HG03378 (cell line): ENCODE data around the gene PSD.
"Not testable (repeated sequence)": the region's sequence is repeated elsewhere in the genome, so short reads cannot be mapped to it uniquely, and the experiment has no call there.

Experiments used
- ATAC-seq: cut with Tn5 transposase; IDR thresholded peaks from one replicate; pipeline ENCODE4 v1.9.1; 2021; ENCODE audit warnings: mild to moderate bottlenecking, moderate library complexity; ENCODE audit not compliant: unreplicated experiment

The PSD gene

DNA sequence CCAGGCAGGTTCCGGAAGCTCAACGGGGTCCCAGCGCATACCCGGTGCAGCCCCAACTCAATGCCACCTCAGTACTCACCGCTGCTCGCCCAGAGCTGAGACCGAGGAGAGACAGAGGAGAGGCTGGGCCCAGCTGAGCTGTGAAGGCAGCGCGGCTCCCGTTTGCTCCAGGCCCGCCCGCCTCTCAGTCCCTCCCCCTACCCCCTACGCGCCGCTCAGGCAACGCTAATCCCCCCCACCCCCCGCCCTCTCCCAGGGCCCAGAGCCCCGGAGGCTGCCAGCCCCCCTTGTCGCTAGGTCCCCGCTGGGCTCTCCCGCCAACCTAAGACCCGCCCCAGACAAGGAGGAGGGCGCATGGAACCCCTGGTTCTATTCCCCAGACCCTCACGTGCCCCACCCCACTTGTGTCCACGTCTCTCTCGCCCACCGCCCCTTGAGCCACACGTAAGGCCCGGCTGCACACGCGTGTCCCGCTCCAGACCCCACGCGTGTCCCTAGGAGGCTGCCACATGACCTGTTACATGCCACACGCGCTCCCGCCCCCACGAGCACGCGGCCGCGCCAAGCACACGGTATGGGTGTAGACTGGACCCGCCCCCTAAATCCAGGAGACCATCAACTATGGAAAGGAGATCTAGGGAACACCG lies at the start of gene PSD:
PSD (minus strand) TSS at position 164 of the 647 bp plus-strand sequence. CDS start 1,747 bp downstream, outside the sequence.
- ATAC-seq, result no peak

DNA sequence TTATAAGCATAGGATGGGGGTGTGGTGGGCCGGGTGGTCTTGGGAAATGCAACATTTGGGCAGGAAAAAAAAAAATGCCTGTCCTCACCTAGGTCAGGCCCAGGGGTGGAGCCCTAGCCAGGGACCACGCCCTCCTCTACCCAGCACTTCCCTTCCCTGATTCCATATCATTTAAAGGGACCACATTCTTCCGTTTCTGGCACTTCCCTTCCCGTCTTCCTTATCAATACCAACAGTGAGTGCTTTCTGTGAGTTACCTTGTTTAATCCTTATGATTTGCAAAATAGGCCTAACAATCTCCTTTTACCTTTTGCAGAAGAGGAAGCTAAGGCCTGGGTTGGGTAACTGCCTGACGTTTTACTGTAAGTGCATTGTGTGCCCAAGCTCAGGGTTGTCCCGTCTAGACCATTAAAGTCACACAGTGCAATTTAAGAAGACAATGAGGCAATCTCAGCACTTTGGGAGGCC lies 49.4 kb upstream of the PSD start:
- no peak for ATAC-seq

DNA sequence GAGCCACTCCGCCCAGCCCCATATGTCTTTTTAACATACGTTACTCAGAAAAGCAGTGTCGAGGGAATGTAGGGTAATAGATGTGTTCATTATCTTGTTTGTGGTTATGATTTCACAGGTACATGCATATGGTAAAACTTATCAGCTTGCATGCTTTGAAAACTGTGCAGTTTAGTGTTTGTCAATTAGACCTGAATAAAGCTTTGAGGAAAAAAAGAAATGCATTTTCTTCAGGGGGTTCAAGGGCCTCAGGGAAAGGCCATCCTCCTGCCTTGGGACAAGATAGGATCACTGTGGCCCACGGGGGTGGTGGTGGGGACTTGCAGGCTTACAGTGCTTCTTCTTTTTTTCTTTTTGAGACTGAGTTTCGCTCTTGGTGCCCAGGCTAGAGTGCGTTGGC lies 48.7 kb upstream of the PSD start:
- no peak for ATAC-seq

DNA sequence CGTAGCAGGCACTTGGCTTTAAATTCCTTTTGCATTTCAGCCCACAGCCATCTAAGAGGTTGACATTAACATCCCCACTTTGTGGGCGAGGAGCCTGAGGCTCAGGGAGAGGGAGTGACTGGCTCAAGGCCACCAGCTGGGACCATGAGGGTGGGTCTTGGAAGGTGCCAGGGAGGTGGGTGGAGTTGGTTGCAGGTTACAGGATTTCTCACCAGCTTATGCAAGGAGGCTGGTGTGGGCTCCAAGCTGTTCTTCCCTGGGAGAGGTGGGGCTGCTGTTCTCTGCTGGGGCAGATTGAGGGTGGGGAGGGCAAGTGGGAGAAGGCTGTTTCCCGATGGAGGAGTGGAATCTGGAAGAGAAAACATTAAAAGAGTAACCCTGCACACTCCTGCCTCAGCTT lies 46.9 kb upstream of the PSD start:
- ATAC-seq, result no peak

DNA sequence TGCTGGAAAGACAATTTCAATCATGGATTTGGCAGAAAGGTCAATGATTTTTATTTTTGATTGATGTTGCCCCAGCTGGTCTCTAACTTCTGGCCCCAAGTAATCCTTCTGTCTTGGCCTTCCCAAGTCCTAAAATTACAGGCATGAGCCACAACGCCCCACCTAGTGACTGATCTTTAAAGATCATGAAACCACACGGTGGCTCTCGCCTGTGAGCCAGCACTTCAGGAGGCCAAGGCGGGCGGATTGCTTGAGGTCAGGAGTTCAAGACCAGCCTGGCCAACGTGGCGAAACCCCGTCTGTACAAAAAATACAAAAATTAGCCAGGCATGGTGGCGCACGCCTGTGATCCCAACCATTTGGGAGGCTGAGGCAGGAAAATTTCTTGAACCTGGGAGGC lies 45.4 kb upstream of the PSD start:
- ATAC-seq, result no peak

DNA sequence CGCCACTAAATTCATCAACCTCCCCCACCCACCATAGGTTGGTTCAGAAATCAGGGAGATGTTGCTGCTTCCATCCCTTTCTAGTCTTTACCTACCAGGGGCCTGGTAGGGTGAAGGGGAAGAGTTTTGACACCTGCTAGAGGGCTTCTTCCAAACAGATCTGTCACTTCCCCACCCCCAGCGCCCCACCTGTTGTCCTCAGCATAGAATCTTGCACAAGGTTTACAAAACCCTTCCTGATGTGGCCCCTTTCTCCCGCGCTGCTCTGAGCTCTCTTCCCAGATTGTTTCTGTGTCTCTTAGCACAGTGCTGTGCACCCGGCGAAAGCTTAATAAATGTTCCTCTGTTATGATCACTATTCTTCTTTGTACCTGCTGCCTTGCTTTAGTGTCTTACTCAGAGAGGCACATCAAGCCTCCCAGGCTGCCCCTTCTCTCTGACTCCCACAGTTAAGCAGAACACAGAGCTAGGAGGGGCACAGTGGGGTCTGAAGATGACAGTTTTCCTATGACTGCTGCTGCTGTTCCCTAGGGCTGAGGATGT lies 44.0 kb upstream of the PSD start:
- ATAC-seq, result no peak

DNA sequence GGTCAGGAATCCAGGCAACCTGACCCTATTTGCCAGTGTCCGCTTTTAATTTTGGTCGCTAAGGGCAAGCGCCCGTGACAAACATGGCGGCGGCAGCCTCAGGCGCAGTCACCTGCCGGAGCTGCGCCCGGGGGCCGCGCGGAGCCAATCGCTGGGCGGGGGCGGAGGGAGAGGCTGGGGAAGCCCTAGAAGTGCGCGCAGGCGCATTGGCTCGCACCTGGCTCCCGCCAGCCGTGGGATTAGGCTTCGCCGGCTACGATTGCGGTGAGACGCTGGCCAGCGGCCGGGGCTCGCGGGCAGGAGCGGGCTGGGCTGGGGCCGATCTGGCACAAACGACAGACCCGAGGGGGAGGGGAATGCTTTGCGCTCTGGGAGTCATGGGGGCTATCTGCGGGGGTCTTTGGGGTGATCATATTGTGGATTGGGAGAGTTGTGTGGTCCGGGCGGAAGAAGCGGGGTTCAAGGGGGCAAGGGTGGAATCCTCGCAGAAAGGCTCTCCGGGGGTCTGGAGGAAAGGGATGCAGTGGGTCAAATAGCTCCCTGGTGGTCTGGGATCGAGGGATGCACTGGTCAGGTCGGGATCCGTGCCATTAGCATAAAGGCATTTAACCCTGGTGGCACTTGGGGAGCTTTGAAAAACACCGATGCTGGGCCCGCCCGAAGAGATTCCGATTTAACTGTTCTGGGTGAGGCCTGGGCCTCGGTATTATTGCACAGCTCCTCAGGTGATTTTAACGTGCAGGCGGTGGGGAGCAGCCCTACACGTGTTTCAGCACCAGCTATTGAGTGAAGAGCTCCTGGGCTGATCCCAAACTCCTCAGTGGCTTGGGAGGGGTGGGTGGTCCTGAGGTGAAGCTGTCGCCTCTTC lies 42.8 kb upstream of the PSD start:
- peak; percentile 48 for ATAC-seq

DNA sequence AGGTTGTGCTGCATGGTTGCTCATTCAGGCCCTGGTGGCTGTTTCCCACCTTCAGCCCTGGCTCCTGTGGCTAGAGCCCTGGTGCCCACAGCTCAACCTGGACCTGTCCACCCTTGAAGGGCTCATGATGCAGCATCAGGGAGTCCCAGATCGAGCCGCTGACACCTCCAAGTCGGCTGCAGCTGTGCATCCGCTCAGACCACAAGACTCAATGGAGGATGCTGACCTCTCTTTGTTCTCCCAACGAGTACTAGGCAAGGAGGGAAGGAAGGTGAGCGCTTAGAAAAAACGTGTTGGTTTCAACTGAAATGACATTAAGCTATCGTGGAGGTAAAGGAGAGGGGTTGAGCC lies 42.2 kb upstream of the PSD start:
- ATAC-seq, result peak; percentile 26

DNA sequence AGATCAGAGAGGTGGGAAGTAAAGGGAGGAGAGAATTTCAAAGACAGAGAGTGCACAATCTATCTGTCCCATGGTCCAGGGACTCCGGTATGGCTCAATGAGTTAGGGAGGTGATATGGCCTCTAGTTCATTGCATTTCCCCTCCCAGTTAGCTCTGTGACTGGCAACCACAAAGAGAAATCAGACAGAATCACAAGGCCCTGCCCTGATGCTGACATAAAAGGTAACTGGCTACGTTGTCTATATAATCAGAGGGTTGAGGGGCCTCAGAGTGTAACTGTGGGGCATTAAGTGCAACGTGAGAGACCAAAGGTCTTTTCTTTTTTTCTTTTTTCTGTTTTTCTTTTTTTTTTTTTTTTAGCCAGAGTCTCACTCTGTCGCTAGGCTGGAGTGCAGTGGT lies 40.1 kb upstream of the PSD start:
- no peak for ATAC-seq

DNA sequence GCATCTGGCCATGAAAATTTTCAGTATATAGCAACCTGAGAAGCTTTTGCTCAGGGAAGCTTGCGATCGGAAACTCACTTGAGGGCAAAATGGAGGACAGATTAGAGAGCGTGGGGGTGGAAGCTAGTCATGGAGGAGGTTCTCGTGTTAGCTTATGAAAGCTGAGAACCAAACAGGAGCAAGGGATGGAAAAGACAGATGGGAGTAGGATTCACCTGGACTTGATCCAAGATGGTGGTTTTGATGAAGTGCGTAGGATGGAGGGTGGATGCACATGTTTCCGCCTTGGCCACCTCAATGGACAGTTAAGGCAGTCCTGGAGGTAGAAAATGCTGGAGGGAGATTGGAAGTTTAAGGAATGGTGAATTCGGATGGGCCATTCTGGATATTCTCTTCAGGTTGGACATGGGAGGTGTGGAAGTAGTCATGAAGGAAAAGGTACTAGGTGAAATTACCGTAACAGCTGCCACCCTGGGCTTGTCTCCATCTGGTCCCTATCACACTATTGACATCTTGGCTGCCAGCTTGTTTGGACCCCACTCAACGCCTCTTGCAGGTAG lies 39.1 kb upstream of the PSD start:
- no peak for ATAC-seq

DNA sequence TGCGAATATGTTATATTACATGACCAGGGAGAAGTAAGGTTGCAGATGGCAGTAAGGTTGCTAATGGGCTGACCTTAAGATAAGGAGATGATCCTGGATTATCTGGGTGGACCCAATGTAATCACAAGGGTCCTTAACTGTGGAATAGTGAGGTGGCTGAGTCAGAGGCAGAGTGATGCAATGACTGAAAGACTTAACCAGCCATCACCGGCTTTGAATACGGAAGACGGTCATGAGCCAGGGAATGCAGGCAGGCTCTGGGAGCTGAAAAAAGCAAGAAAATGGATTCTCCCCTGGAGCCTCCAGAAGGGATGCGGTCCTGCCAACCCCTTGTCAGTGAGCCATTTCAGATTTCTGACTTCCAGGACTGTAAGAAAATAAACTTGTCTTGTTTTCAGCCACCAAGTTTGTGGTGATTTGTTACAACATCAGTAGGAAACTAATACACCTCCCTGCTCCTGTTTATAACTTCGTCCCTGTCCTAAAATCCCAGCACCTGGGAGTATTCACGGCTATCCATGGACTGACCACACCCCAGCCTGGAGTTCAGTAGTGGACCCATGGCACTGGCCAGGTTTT lies 37.4 kb upstream of the PSD start:
- ATAC-seq, result no peak

DNA sequence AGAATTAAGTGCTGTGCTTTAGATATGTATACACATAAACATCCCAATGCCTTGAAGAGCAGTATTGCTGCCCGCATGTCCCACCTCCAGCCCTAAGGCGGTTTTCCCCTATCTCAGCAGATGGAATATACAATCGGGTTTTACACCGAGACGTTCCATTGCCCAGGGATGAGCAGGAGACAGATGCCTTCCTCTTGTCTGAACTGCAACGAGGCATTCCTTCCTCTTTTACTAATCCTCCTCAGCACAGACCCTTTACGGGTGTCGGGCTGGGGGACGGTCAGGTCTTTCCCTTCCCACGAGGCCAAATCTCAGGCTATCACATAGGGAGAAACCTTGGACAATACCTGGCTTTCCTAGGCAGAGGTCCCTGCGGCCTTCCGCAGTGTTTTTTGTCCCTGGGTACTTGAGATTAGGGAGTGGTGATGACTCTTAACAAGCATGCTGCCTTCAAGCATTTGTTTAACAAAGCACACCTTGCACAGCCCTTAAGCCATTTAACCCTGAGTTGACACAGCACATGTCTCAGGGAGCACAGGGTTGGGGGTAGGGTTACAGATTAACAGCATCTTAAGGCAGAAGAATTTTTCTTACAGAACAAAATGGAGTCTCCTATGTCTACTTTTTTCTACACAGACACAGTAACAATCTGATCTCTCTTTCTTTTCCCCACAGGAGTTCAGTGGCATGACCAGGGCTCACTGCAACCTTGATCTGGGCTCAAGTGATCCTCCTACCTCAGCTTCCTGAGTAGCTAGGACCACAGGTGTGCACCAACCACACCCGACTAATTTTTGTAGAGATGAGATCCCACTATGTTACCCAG lies 36.3 kb upstream of the PSD start:
- not testable (repeated sequence) for ATAC-seq

DNA sequence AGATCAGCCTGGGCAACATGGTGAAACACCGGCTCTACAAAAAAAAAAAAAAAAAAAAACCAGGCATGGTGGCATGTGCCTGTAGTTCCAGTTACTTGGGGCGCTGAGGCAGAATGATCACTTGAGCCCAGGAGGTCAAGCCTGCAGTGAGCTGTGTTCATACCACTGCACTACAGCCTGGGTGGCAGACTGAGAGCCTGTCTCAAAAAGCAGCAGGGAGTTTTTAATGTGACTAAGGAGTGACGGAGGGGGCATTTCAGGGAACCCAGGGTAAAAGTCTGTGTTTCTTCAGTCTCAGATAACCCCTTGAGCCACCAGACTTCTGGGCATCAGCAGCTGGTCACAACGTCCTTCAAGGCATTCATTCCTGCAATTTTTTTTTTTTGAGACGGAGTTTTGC lies 34.9 kb upstream of the PSD start:
- no peak for ATAC-seq

DNA sequence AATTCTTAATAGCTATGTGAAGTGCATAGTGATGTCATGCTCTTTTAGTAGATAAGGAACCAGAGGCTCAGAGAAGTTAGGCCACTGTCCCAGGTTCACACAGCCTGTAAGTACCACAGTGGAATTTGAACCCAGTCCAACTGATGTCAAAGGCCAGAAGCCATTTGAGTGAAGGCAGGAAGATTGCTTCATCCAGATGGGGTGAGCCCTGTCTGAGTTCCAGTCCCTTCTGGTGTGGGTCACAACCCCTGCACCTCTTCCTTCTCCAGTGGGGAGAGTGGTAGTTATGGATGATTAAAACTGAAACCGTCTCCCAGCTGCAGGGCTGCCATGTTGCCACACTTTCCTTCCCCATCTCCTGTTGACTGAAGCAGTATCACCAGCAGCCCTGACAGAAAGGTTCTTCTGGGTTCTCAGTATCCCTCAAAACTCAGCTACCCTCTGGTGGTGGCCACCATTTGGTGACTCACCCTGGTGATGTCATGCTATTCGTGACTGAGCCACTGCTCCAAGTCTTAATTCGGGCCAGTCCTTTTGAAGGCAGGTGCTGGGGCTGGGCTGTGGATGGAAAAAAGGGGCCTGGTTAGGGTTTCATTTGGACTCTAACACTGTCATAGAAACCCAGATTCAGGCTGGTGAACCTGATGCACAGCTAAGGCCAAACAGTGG lies 34.2 kb upstream of the PSD start:
- ATAC-seq, result no peak

DNA sequence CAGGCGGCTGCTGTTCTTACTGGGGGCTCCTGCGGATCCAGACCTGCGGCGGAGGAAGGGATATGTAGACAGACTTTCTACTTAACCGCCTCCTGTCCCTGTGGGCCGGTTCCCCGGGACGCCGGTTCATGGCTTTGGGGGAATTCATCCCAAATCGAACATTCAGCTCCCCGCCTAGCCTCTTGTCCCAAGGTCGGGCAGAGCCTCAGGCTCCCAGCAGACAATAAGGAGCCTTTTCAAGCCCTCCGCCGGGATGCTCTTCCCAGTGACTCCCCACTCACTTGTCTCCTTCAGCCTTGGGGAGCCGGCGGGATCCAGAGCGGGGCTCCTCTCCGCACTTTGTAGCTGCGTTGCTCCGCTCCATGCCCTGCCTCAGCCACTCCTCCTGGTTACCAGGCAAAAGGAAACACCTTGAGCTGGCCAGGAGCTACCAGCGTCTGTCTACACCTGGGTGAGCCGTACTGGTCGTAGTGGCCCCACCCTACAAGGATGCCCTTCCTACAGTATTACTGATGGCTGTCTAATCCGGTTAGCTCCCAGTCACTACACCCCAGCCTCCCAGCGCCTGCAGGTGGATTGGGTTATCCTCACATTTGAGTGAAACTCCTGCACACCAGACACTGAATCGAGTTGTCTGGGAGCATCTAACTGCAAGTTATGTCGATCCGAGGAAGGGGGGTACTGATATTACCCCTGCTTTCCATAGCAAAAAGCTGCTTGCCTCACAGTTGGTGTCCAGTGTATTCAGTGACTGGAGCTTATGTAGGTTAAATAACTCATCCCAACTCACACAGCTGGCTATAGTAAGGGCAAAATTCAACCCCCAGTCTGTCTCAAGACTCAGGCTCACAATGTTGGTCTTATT lies 32.8 kb upstream of the PSD start, which contains the start of gene C10orf95:
C10orf95 (minus strand) TSS at position 439 of the 865 bp plus-strand sequence. CDS start 450 bp downstream, outside the sequence.
- ATAC-seq, result peak; percentile 6

DNA sequence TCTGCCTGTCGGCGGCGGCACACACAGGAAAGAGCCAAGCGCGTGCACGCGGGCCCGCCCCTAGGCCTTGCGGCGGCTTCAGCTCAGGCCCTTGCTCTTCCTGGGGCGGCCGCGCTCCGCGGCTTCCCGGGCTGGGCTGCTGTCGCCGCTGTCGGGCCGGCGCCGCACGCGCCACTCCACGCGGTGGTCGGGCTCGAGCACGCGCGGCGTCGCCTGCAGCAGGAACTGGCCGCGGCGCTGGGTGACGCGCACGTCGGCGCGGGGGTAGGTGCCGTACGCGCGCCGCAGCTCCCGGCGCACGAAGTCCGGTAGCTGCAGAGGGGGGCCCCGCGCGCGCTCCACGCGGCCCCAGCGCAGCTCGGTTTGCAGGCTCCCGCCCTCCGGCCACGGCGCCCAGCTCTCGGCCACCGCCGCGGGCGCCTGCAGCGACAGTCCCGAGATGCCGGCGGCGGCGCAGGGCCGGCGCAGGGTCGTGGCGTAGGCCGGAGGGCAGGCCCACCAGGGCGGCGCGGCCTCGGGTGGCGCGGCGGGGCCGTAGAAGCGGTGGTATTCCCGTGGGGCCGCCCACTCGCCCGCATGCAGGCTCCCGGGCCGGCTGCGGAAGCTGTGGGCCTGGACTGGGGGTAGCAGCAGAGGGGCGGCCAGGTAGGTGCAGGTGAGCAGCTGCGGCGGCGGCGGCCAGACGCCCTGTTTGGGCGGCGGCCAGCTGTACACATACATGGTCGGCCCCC lies 32.0 kb upstream of the PSD start:
- ATAC-seq, result peak; percentile 39

DNA sequence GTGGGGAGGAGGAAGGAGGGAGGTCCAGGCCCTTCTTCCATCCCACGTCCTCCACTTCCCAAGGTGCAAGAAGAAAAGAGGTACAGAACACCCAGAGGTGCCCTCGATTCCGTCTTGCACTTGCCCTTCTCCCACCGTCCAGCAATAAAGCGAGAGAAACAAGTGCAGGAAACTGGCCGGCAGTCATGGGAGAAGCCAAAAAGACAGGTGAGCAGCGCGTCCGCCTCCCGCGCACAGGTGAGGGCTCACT lies 31.5 kb upstream of the PSD start:
- no peak for ATAC-seq

DNA sequence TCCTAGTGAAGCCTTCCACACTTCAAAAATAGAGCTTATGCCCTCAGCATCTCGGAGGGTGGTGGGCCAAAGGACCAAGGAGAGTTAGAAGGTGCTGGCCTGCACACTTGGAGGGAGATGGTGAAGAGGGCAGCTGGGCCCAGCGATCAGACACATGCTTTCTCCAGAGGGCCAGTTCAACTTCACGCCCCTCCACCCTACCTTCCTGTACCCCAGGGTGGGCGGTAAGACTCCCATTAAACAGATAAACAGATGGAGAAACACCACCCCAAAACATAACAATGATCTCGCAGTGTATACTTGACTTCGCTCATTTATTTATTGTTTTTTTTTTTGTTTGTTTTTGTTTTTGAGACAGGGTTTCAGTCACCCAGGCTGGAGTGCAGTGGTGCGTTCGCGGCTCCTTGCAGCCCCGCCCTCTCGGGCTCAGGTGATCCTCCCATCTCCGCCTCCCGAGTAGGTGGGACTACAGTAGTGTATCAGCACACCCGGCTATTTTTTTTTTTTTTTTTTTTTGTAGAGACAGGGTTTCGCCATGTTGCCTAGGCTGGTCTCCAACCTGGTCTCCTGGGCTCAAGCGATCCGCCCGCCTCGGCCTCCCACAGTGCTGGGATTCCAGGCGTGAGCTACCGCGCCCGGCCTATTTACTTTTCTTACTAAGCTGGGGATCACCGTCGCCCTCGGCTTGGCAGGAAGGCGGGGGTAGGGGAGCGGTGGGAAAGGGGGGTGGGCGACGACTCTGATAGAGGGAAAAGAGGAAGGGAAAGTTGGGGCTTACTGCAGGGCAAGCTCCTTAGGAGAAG lies 30.9 kb upstream of the PSD start:
- no peak for ATAC-seq
